Body of pancreas (tissue), 4 donors: ENCODE measurements around the gene RAB5B.

Experiments used
- CTCF ChIP-seq, 7 experiments: fragments of 450-650 bp in 4 of 7; fragments of 200-600 bp in 3 of 7; sonication (generic) in 3 of 7; IDR thresholded peaks; one replicate each; pipeline ENCODE4 v1.5.1; 2016 to 2019; ENCODE audit warnings: antibody characterized with exemption in 7 of 7
- POLR2A ChIP-seq, 3 donors: fragments of 450-650 bp; IDR thresholded peaks; one replicate each; pipeline ENCODE4 v1.6.1; 2016; ENCODE audit warnings: antibody characterized with exemption in 3 of 3, mild to moderate bottlenecking in 2 of 3

- TF ChIP-seq CTCF (IDR thresholded peaks at IDR 0.05), result no peak
- no peak for TF ChIP-seq POLR2A (IDR thresholded peaks at IDR 0.05)
These were observed 441 bp downstream of the RAB5B start for GRCh38 chr12:55974308-55974730.
